GM21360 (cell line): ENCODE measurements around the gene S100PBP.
"Not testable (repeated sequence)": the region's sequence is repeated elsewhere in the genome, so short reads cannot be mapped to it uniquely, and the experiment has no call there.

Experiments used
- ATAC-seq: cut with Tn5 transposase; IDR thresholded peaks from one replicate; pipeline ENCODE4 v1.9.1; 2021; ENCODE audit warnings: mild to moderate bottlenecking, moderate library complexity; ENCODE audit not compliant: unreplicated experiment

S100PBP gene

GRCh38 chr1:32899586-32900296, 82.3 kb downstream of the S100PBP start:
- ATAC-seq = no peak

GRCh38 chr1:32900371-32900955, 83.0 kb downstream of the S100PBP start:
- ATAC-seq = no peak

DNA sequence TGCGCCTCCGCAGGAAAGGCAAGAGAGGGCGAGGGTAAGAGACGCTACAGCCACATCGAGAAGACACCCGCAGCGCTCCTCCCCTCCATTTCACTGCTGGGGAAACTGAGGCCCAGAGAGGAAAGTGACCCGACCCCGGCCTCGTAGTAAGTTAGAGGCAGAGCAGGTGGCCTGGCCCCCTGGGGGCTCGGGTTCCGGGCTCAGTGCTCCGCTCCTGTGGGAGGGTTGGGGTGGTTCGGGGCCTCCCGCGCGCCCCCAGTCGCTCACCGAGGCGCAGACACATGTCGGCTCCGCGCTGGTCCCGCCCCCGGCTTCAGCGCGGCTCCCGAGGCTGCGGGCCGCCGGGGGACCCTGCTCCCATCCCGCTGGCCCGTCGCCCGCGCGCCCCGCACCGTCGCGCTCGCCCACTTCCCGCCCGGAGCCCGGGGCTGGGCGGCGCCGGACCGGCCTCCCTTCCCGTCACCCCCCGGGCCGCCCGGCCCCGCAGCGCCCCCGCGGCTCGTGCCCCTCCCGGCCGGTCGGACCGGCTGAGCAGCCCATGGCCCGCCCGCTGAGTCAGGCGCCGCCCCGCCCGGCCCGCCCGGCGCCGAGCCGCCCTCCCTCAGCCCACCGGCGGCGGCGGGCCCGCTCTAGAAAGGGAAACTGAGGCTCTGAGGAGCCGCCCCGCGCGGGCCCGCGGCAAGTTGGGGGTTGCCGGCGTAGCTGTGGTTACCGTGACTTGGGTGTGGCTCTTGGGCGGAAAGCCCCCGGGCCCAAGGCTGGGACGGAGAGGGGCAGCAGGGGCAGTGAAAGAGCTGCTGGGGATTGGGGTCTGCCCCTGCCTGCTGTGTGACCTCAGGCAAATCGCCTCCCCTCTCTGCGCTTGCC, 83.7 kb downstream of the S100PBP start, which contains the start of gene TMEM54:
Gene TMEM54 (minus strand): TSS at position 434 of the 867 bp plus-strand sequence. CDS start 151 bp downstream, at position 283.
- no peak for ATAC-seq

DNA sequence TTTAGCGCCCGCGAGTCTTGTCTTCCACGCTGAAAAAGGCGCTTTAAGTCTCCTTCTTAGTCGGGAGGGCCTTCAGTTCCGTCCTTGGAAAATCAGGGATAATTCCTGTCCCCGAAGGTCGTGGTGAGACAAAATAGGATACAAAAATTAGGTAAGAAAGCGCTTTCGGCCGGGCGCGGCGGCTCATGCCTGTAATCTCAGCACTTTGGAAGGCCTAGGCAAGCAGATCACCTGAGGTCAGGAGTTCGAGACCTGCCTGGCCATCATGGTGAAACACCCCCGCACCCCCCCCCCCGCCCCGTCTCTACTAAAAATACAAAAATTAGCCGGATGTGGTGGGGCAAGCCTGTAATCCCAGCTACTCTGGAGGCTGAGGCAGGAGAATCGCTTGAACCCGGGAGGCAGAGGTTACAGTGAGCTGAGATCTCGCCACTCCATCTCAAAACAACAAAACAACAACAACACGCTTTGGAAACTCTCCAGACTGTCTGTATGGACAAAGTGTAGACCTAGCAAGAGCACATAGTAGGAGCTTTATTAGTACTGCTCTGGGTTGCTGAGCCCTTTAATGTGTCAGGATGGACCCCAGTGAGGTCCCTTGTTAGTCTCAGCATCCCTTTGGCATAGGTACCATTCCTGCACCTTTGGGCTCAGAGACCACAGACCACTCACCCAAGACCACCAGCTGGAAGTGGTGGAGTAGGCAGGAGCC, 84.5 kb downstream of the S100PBP start:
- no peak for ATAC-seq

- no peak for ATAC-seq
These were observed 85.1 kb downstream of the S100PBP start for GRCh38 chr1:32902535-32902920.

DNA sequence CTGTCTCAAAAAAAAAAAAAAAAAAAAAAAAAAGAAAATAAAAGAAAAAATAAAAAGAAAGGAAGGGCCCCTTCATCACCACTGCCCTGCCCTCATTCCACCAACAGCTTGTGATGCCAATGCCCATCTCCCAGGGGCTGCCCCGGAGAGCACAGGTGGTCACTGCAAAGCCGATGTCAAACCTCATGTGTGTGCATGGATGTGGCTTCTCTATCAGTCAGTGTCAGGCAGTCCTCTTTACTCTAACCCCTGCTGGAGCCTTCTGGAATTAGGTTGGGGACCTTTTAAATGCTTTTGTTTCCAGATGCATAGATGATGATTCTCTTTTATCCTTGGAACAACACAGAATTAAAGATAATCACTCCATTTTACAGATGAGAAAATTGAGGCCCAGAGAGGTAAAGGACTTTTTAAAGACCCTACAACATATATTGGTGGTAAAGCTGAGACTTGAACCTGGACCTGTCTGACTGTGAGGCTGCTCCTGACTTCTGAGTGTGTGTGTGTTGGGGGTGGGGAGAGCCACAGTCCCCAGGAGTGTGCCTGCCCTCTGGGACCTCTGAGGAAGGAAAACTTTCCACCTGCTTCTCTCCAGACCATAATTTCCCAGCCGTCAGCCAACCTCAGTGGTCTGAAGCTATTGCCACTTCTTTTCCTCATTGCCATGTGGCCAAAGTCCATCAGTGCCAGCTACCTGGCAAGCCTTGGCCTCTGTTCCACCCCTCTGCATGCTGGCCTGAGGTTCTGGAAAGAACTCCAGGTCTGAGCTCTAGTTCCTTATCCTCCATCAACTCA, 86.7 kb downstream of the S100PBP start:
- no peak for ATAC-seq

- ATAC-seq = no peak
These were observed 87.3 kb downstream of the S100PBP start for GRCh38 chr1:32904797-32905196.

DNA sequence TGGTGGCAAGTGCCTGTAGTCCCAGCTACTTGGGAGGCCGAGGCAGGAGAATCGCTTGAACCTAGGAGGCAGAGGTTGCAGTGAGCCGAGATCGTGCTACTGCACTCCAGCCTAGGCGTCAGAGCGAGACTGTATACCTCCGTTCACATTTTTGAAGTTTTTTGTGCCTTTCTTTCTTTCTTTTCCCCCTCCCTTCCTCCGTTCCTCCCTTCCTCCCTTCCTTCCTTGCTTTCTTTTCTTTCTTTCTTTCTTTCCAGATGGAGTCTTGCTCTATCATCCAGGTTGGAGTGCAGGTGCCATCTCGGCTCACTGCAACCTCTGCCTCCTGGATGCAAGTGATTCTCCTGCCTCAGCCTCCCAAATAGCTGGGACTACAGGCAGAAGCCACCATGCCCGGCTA, 88.1 kb downstream of the S100PBP start:
- ATAC-seq = not testable (repeated sequence)

DNA sequence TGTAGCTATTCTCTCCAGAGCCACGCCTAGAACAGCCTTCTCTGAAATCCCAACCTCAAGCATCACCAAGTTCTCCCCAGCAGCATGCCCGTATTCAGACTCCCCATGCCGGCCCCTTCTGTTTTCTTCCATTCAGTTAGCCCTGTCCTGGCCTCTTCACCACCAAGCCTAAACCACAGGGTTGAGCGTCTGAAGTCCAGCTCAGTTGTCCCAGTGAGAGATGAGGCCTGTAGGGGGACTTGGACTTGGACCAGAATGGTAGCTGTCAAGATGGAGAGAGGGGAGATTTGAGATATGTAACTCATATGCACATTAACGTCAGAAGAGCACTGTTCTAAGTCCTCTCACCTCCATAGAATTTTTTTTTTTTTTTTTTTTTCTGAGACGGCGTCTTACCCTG, 89.2 kb downstream of the S100PBP start:
- ATAC-seq = no peak

DNA sequence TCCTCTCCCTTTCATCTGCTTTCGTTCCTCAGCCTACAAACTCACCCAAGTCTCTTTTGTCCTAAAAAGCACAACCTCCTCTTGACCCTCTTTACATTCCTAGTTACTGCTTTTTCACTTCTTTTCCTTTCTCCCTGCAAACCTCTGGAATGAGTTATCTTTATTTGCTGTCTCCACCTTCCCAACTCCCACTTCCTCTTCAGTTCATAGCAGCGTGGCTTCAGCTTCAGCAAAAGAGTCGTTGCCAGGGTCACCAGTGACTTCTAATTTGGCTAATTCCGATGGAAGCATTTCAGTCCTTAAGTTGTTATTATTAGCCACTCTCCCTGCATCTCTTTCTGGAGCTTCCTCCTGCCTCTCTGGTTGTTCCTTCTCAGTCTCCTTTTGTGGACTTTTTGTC, 90.0 kb downstream of the S100PBP start:
- ATAC-seq = no peak
